C4-2B (cell line): ENCODE results near the gene ZNF248.

Experiments used
- H3K27ac ChIP-seq: fragments of 450-650 bp; 2 replicates; pipeline ENCODE4 v1.5.1; 2017
- ZFX ChIP-seq: fragments of 450-650 bp; IDR thresholded peaks from 2 replicates; pipeline ENCODE4 v1.6.1; 2017
- TF ChIP-seq, protein P1 (sequence below): fragments of 450-650 bp; conservative IDR thresholded peaks from 2 replicates; pipeline ENCODE4 v1.5.1; 2017; ENCODE audit warnings: mild to moderate bottlenecking

Gene ZNF248

DNA sequence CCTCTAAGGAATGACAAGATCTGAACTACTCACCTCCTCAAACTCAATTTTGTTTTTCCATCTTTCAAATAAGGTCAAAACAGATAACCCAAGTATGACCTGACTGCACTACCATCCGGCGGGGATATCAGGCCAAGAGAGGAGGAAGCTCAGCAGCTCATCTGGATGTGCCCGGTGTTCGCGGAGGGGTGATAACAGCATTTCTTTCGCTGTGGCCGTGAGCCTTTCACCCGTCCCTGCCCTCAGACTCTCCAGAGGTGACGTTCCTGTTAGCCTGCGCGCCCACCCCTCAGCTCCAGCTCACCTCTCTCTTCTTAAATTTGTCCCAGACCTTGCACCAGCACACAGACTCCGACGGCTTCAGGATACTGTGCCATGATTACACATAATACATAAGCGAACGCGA lies 526 bp downstream of the ZNF248 start:
- H3K27ac ChIP-seq: peak overlapping the region; percentile 96
- TF ChIP-seq, protein P1, sequence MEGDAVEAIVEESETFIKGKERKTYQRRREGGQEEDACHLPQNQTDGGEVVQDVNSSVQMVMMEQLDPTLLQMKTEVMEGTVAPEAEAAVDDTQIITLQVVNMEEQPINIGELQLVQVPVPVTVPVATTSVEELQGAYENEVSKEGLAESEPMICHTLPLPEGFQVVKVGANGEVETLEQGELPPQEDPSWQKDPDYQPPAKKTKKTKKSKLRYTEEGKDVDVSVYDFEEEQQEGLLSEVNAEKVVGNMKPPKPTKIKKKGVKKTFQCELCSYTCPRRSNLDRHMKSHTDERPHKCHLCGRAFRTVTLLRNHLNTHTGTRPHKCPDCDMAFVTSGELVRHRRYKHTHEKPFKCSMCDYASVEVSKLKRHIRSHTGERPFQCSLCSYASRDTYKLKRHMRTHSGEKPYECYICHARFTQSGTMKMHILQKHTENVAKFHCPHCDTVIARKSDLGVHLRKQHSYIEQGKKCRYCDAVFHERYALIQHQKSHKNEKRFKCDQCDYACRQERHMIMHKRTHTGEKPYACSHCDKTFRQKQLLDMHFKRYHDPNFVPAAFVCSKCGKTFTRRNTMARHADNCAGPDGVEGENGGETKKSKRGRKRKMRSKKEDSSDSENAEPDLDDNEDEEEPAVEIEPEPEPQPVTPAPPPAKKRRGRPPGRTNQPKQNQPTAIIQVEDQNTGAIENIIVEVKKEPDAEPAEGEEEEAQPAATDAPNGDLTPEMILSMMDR: no peak
- TF ChIP-seq ZFX: no peak

DNA sequence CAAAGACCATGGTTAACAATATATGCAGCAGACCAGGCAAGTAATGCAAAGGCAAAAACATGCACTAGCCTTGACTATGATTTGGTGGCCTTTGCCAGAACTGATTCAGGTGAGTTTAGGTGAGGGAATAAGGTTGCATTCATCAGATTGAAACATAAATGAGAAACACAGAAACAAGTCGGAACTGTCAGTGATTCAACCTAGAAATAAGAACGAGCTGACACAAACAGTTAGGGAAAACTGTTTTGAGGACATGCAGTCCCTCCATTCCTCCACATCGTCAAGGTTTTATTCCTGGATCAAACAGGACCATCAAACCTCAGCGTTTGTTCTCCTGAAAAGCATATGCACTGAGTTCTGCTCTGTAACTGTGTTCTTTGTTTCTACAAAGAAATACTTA lies 1.8 kb downstream of the ZNF248 start:
- TF ChIP-seq ZFX: no peak
- TF ChIP-seq, protein P1: no peak
- no peak overlapping the region for H3K27ac ChIP-seq

DNA sequence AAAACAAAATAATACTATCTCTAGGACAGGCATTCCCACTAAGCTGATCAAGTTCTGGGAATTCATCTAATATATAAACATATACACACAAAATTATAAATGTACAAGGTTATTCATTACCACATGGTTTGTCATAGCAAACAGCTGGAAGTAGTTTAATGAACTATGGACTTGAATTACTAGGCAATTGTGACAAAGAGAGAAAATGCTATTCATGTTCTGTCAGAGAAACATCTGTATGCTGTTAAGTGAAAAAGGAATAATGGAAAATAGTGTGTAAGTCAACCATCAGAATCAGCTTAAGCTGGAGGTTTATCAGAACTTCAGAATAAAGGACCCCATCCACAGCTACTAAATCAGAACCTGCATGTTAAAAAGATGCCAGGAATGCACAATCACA lies 2.8 kb downstream of the ZNF248 start:
- TF ChIP-seq, protein P1: no peak
- TF ChIP-seq ZFX: no peak
- no peak overlapping the region for H3K27ac ChIP-seq

DNA sequence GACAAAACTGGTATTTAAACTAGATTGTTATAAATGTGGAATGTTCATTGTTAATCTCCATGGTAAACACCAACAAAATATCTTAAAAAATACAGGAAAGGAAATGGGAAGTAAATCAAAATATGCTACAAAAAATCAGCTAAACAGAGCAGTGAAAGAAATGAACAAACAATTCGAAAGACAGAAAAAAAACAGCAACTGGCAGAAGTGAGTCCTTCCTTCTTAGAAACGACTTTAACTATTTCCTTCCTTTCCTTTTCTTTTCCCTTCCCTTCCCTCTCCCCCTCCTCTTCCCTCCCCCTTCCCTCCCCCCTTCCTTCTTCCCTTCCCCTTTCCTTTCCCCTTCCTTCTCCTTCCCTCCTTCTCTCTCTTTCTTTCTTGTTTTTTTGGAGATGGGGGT lies 12.8 kb downstream of the ZNF248 start:
- H3K27ac ChIP-seq: no peak overlapping the region
- TF ChIP-seq, protein P1: no peak
- no peak for TF ChIP-seq ZFX

DNA sequence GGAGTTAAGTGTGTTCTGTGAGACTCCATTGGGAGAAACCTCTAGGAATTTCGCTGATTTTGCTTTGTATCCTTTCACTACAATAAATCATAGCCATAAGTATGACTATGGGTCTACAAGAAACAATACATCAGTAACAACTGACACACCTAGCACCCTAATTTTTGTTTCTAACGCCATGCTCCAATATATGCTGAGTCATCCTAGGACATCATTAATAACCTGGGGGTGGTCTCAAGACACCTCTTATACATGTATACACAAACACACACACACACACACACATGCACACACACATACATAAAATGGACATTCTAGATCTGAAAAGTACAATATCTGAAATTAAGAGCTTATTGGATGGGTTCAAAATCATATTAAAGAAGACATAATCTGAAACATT lies 18.2 kb downstream of the ZNF248 start:
- H3K27ac ChIP-seq: no peak overlapping the region
- no peak for TF ChIP-seq ZFX
- TF ChIP-seq, protein P1: no peak

DNA sequence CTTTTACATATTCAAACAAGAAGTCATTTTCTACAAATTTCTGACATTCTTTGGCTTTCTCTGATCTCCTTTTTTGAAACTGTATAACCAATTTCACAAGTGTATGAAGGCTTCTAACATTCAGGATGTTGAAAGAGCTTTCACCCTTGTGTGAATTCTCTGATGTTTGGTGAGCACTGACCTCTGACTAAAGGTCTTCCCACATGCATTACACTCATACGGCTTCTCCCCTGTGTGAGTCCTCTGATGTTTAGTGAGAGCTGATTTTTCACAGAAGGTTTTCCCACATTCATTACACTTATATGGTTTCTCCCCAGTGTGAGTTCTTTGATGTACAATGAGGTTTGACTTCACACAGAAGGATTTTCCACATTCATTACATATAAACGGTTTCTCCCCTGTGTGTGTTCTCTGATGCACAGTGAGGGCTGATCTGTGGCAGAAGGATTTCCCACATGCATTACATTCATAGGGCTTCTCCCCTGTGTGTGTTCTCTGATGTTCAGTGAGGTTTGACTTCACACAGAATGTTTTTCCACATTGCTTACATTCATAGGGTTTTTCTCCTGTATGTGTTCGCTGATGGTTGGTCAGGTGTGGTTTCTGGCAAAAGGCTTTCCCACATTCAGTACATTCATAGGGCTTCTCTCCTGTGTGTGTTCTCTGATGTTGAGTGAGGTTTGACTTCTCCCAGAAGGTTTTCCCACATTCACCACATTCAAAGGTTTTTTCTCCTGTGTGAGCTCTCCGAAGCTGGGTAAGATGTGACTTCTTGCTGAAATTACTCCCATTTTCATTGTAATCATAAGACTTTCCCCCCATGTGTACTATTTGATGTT lies 25.7 kb downstream of the ZNF248 start:
- no peak overlapping the region for H3K27ac ChIP-seq
- TF ChIP-seq, protein P1: no peak
- no peak for TF ChIP-seq ZFX

DNA sequence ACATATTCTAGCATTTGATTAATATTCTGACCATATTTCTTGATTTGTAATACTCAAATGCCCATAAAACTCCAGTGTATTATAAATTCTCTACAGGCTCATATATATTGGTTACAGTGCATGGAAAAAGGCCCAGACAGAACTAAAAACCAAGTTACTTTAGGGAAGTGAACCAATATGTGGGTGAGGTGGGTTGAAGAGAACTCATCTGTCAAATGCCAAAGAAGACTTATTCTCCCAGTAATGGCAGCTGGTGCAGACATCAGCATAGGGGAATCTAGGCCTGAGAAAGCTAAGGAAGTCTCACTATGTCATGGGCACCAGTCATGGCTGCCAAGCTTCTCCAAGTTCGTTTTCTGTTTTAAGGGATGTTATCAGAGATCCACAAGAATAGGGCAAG lies 30.6 kb downstream of the ZNF248 start:
- no peak overlapping the region for H3K27ac ChIP-seq
- no peak for TF ChIP-seq ZFX
- TF ChIP-seq, protein P1: no peak
